Measurements from ENCODE around the gene STOML2.
A peak's percentile ranks its signal among the peaks of the same experiment; 100 is the strongest.
"Not testable (repeated sequence)": the region's sequence is repeated elsewhere in the genome, so short reads cannot be mapped to it uniquely, and the experiment has no call there.

Gene STOML2, protein sequence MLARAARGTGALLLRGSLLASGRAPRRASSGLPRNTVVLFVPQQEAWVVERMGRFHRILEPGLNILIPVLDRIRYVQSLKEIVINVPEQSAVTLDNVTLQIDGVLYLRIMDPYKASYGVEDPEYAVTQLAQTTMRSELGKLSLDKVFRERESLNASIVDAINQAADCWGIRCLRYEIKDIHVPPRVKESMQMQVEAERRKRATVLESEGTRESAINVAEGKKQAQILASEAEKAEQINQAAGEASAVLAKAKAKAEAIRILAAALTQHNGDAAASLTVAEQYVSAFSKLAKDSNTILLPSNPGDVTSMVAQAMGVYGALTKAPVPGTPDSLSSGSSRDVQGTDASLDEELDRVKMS

GRCh38 chr9:35102769-35103659 lies at the start of gene STOML2:
TSS of gene STOML2 (minus strand) at chr9:35103131. CDS start at chr9:35103094, 37 bp downstream.
- DNase-seq (ENCODE audit: low spot score), result peak; percentile 92

DNA sequence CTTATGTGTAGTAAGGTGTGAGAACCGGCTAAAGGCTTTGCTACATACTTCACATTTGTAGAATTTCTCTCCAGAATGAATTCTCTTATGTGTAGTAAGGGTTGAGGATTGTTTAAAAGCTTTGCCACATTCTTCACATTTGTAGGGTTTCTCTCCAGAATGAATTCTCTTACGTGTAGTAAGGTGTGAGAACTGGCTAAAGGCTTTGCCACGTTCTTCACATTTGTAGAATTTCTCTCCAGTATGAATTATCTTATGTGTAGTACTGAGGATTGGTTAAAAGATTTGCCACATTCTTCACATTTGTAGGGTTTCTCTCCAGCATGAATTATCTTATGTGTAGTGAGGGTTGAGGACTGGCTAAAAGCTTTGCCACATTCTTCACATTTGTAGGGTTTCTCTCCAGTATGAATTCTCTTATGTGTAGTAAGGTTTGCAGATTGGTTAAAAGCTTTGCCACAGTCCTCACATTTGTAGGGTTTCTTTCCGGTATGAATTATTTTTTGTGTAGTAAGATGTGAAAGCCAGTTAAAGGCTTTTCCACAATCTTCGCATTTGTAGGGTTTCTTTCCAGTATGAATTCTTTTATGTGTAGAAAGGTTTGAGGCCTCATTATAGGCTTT lies 45.1 kb upstream of the STOML2 start:
- not testable (repeated sequence) for DNase-seq (ENCODE audit: low spot score)

GRCh38 chr9:35142037-35142436 lies 39.1 kb upstream of the STOML2 start:
- DNase-seq (ENCODE audit: low spot score), result no peak

DNA sequence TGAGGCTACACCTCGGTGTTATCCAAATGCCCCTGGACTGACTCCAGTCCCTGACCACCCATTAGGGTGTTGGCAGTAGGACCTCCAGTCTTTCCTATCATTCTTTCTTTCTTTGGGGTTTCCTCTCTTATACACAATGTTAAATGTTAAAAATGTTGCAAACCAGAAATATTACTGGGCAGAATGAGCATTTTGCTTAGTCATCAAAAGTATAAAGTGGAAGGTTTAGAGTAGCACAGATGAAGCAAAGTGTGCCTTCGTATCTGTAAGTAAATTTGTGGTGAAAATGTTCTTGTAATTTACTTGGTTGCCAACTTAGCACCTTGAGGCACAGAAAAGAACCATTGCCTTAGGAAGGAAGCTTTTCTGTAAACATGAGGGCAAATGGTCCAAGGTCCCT lies 37.2 kb upstream of the STOML2 start:
- no peak for DNase-seq (ENCODE audit: low spot score)

GRCh38 chr9:35136866-35137265 lies 33.9 kb upstream of the STOML2 start:
- no peak for DNase-seq (ENCODE audit: low spot score)

DNA sequence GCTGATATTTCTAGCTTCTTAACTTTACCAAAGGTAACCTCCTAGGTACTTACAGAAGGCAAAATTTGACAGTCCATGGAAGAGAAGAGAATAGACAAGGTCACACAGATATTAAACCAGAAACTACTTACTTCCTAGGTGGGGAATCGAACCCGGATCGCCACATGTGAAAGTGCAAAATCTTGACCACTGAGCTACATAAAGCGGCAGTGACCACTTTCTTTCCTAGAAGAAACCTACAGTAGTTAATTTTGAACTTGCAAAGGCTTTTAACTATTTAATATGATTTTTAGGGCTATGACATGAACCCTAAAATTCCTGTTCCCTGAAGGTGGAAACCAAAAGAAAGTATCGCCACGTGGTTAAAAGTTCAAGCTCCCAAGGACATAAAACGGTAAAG lies 33.1 kb upstream of the STOML2 start:
- DNase-seq (ENCODE audit: low spot score), result no peak

- DNase-seq (ENCODE audit: low spot score), result no peak
These were observed 32.0 kb upstream of the STOML2 start for GRCh38 chr9:35134920-35135319.

- DNase-seq (ENCODE audit: low spot score), result peak; percentile 85
These were observed 14.1 kb upstream of the STOML2 start for GRCh38 chr9:35116898-35117551.

DNA sequence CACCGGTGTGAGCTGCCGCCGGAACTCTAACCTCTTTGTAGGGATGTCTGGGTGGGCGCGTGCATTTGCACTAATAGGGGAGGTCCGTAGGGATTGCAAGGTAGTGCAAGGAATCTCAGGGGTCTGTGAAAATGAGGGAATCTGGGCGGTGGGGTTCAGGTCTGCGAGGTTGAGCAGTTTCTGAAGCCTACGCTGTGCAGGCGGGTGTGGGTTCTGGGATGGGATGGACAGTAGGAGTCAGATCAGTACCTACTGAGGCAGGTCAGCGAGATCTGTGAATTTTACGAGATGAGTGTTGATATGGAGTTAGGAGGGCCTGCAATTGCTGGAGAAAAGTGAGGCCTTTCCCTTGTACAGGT lies 13.6 kb upstream of the STOML2 start:
- no peak for DNase-seq (ENCODE audit: low spot score)

DNA sequence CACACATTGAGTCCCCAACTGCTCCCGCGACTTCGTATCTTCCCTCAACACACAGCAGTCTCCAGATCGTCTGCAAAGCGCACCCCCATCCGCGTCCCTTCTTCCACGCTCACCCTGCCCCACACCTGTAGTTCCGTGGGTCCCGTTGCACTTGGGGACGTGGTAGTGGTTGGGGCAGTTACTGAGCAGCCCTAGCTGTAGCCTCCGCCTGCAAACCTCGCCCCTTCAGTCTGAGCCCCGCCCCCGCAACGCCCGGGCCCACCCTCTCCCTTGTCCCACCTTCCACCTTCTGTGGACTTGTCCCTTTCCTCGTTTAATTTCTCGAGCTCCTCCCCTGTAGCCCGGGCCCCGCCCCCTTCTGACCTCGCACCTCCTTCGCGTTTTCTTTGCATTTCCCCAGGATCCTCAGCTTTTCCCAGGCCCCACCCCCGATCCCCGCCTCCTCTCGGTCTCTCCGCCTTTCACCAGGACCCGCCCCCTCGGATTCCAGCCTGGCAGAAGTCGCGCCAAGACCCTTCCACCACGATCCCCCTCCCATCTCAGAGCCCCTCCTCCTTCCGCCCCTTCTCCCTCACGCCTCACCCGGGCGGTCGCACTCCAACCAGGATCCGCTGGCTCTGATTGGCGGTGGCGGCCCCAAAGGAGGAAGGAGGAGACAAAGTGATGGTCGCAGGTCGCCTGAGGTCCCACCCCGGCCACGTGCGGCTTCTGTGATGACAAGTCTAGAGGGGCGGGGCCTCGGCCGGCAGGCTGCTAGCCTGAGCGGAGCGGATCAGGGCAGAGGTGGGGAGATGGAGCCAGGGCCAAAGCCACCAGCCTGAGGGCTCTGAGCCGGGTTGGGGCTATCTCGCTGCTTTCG lies 13.0 kb upstream of the STOML2 start, which contains the start of gene ATOSB:
ATOSB (minus strand) TSS at position 183 of the 859 bp plus-strand sequence. CDS start 7,588 bp downstream, outside the sequence.
- peak; percentile 99 for DNase-seq (ENCODE audit: low spot score)

DNA sequence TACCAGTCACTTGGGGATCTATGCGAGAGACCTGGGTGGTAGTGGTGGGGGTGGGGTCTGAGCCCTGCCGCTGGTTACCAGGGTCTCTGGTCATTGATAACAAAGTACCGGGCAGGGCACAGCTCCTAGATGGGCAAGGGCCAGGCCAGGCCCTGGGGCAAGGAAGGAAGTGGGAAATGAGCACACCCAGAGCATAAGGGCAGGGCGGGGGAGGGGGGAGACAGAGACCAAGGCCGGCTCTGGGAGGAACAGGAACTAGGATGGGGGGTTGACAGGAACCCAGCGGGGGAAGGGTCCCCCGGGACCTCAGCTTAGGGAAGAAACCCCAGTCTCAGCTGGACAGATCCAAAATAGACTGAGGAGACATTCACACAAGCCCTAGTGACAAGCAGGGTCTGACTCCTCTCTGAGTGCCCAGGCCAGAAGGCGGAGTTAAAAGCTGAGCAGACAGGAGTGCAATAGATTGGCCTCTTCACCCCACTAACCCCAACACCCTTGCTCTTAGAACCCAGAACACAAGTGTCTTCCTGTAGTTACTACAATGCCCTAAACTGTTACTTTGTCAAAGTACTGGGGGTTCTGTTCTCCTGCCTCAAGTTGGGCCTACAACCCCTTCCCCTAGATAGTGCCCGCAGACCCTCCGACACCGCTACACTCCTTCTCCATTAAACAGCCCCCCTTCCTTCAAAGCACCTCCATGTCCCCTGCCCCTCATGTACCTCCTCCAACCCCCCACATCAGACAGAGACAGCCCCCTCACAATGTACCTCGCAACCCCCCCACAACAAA lies 12.1 kb upstream of the STOML2 start:
- peak; percentile 69 for DNase-seq (ENCODE audit: low spot score)

DNA sequence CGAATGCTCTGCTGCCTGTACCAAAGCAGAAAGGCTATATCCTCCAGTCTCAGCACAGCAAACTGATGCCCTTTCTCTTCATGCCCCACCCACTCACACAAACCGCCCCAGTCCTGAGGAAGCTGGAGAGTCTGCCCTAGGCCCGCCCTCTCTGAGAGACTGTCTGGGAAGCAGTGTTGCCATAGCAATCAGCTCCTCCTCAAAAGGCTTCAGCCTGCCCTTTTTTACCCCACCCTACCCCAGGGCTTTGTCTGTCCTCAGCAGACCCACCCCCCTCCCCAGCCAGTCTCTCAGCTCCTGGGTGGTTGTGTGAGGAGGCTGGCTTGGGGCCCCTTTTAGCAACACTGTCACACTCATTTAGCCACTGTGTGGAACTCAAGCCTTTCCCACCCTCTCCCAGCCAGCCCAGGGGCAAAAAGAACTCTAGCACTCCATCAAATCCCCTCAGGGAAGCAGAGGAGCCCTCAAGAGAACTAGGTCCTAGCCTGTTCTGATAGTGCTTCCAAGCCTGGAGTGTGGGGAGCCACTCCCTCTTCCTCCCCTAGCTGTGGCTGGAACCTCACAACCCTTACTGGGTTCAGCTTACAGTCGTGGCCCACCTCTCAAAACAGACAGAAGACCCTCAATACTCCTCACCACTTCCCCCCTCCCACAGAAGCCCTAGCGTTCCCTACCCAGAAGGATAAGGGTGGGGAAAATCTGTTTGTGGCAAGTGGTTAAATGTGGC lies 11.3 kb upstream of the STOML2 start:
- peak; percentile 82 for DNase-seq (ENCODE audit: low spot score)

DNA sequence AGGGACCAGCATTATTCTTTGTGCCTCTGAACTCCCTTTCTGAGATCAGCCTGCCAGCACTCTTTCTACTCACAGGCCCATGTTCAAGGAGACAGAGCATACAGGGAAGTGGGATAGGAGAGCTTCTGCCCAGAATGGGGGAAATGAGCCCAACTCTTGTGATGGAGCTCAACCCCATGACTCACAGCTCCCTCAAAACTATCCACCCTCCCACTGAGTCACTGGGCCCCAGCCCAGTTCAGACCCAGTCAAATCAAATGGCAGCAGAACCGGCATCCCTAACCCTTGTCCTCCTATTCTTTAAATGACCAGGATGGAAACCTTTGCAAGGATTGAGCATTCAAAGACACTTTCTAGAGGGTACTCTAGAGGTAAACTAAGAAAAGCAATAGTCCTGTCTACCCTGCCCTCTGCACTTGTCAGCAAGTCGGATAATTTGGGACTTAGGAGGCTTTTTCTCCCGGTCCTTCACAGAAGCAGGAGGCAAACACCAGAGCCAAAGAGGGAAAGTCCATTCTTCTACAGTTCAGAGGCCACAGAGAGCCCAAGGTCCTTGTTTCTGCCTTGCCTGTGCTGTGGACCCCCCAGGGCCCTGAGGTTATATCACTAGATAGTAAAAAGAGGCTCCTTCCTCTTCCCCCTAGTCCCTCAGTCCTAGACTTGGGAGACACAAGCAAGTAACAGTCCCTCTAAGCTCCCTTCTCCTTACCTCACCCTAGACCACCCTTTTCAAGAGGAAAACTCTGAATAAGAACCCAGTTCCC lies 9.5 kb upstream of the STOML2 start:
- peak; percentile 57 for DNase-seq (ENCODE audit: low spot score)

GRCh38 chr9:35111001-35111933 lies 8.3 kb upstream of the STOML2 start:
- DNase-seq (ENCODE audit: low spot score), result peak; percentile 97

- DNase-seq (ENCODE audit: low spot score), result peak; percentile 69
These were observed 7.4 kb upstream of the STOML2 start for GRCh38 chr9:35110327-35110761.

DNA sequence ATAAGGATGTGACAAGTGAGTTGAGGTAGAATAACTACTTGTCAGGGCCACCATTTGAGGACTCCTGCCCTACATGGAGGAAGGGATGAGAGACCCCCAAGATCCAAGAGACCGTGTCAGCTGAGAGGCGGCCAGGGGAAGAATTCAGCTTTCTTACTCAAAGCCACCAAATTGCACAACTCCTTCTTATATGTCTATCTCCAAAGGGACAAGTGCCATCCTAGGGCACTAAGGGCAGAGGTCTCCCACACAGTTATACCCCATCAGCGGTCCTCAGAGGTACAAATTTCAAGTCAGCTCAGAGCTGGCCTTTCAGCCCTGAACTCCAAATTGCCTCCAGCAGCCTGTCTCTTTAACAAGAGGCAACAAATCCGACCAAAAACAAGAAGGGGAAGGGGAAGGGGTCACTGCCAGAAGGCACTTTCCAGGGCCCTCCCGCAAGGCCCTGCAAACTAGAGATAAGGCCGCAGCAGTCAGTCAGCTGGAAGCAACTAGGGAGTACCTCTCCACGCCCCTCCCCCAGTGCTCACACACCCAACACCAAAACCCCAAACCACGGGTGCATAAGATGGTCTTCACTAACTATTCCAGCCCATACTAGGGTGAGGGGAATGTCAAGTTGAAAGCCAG lies 6.1 kb upstream of the STOML2 start:
- peak; percentile 36 for DNase-seq (ENCODE audit: low spot score)

DNA sequence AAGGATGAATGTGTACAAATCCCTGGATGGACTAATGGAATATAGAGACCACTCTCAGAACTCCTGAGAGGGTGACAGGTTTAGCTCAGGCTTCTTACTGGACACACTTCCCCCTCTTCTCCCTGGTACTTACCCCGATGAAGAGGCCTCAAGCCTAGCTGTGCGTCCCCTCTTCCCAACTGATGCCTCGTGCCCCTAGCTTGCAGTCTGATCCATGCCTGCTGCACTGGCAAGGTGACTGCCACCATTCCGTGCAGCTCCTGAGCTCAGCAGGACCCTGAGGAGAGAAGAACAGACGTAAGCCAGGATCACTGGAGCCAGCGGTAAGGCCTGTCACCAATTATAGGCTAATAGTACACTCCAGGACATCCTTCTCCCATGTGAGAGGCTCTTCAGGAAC lies 5.5 kb upstream of the STOML2 start:
- peak; percentile 6 for DNase-seq (ENCODE audit: low spot score)

Measured in left forelimb (tissue), 1 donor.